ENCODE measurements around the gene DMD. TPM values are rescaled to one million over a fixed set of nuclear protein-coding genes. Genes with fewer than 3 reads are reported as not detected.

Gene DMD
- total and polyA plus RNA-seq, 2 experiments from 2014 or later, result 1.5 to 2.0 TPM

DNA sequence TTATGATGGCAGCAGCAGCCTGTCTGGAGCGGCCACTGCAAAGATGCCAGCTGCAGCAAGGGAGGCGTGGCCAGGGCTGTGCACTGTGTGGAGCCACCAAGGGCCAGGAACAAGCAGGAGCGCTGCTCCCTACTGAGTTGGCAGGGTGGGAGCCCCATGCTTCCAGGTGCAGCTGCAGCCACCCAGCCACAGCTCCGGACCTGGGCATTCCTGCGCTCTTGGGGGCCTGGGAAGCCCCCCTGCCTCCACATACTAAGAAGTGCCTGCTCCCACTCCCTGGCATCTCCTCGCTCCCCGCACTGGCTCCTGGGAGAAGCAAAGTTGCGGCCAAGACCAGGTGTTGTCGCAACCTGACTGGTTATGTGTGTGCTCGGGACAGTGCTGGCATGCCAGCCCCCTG is 619.8 kb downstream of the DMD start:
- no peak overlapping the region for H2AFZ ChIP-seq
- no peaks in the 10 kb centered on the region for H3K9me2 ChIP-seq (ENCODE audit: insufficient read depth)
- H3K27ac ChIP-seq, result no peak overlapping the region
- no peak overlapping the region for H3K9ac ChIP-seq
- in situ Hi-C loops (cut with MboI), result no loop called here
- no peaks in the 10 kb centered on the region for H3K9me3 ChIP-seq (ENCODE audit: low read depth)
- no peak for DNase-seq
- H3K4me1 ChIP-seq (ENCODE audit: insufficient read depth), result no peaks in the 10 kb centered on the region
- no peaks in the 10 kb centered on the region for H3F3A ChIP-seq (ENCODE audit: insufficient read depth)
- H3K27me3 ChIP-seq (replicated peaks; ENCODE audit: insufficient read depth), result no peaks in the 10 kb centered on the region
- 19 to 29% methylated on average over 5 to 10 of the region's 10 CpGs for WGBS, 2 experiments (ENCODE audit: low coverage in 1 of 2, low lambda C conversion rate in 2 of 2, missing lambda C conversion rate in 2 of 2)
- no peak overlapping the region for H3K4me3 ChIP-seq
- no peak overlapping the region for H3K4me2 ChIP-seq (ENCODE audit: unreplicated experiment)
- H3K36me3 ChIP-seq (ENCODE audit: low read depth), result no peaks in the 10 kb centered on the region
- no peak for TF ChIP-seq EZH2phosphoT487 (IDR thresholded peaks at IDR 0.05; ENCODE audit: insufficient read depth, low read depth)
- H3K79me2 ChIP-seq (ENCODE audit: insufficient read depth), result no peaks in the 10 kb centered on the region
- no peaks in the 10 kb centered on the region for H4K20me1 ChIP-seq (ENCODE audit: insufficient read depth)

DNA sequence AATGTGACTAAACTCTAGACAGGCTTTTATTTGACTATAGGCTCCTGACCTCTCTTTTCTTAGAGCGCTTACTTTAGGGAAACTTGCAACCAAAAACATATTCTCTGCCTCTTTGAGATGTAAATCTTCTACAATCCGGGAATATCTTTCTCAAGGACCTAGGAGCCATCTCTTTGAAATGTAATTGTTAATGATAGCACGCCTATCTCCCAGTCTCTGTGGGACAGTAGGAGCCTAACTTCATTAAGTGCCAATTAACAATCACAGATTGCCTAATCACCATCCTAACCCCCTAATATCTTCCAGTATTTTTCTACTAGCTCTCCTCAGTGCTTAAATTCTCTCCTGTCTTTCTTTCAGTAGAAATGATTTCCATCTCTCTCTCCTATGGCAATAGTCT is 628.6 kb downstream of the DMD start:
- Histone ChIP-seq H3K4me3 (no peak overlapping the region), H3K4me1 (ENCODE audit: insufficient read depth) (no peaks in the 10 kb centered on the region), H3F3A (ENCODE audit: insufficient read depth) (no peaks in the 10 kb centered on the region), H3K27me3 (replicated peaks; ENCODE audit: insufficient read depth) (no peaks in the 10 kb centered on the region), H3K9me2 (ENCODE audit: insufficient read depth) (no peaks in the 10 kb centered on the region), H3K79me2 (ENCODE audit: insufficient read depth) (no peaks in the 10 kb centered on the region), H3K9ac (no peak overlapping the region), H2AFZ (no peak overlapping the region), H3K4me2 (ENCODE audit: unreplicated experiment) (no peak overlapping the region), H3K9me3 (ENCODE audit: low read depth) (no peaks in the 10 kb centered on the region), H4K20me1 (ENCODE audit: insufficient read depth) (no peaks in the 10 kb centered on the region), H3K36me3 (ENCODE audit: low read depth) (no peaks in the 10 kb centered on the region), H3K27ac (no peak overlapping the region)
- 17 to 26% methylated on average over 3 of the region's 3 CpGs for WGBS, 2 experiments (ENCODE audit: low coverage in 1 of 2, low lambda C conversion rate in 2 of 2, missing lambda C conversion rate in 2 of 2)
- no peak for DNase-seq
- TF ChIP-seq EZH2phosphoT487 (IDR thresholded peaks at IDR 0.05; ENCODE audit: insufficient read depth, low read depth) (no peak), EZH2 (IDR thresholded peaks at IDR 0.05; ENCODE audit: insufficient read depth, poor library complexity, severe bottlenecking) (no peak)
- in situ Hi-C loops (cut with MboI), result no loop called here

DNA sequence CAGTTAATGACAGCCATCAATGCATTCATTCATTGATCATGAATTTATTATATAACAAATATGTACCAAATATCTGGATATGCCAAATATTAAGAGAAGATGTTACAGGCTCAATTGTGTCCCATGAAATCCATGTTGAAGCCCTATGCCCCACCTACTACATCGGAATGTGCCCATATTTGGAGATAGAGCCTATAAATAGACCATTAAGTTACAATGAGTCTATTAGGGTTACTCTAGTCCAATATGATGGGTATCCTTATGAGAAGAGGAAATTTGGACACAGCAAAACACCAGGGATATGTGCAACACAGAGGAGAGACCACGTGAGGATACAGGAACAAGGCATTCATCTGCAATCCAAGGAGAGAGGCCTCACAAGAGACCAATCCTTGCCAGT is 634.5 kb downstream of the DMD start:
- in situ Hi-C loops (cut with MboI), result no loop called here
- TF ChIP-seq EZH2phosphoT487 (IDR thresholded peaks at IDR 0.05; ENCODE audit: insufficient read depth, low read depth) (no peak), EZH2 (IDR thresholded peaks at IDR 0.05; ENCODE audit: insufficient read depth, poor library complexity, severe bottlenecking) (no peak)
- Histone ChIP-seq H2AFZ (no peak overlapping the region), H3K9me2 (ENCODE audit: insufficient read depth) (no peaks in the 10 kb centered on the region), H3K4me1 (ENCODE audit: insufficient read depth) (no peaks in the 10 kb centered on the region), H3K36me3 (ENCODE audit: low read depth) (no peaks in the 10 kb centered on the region), H3K9ac (no peak overlapping the region), H3K9me3 (ENCODE audit: low read depth) (no peaks in the 10 kb centered on the region), H3K79me2 (ENCODE audit: insufficient read depth) (no peaks in the 10 kb centered on the region), H3K4me3 (no peak overlapping the region), H4K20me1 (ENCODE audit: insufficient read depth) (no peaks in the 10 kb centered on the region), H3K27me3 (replicated peaks; ENCODE audit: insufficient read depth) (no peaks in the 10 kb centered on the region), H3F3A (ENCODE audit: insufficient read depth) (no peaks in the 10 kb centered on the region), H3K4me2 (ENCODE audit: unreplicated experiment) (no peak overlapping the region), H3K27ac (no peak overlapping the region)
- WGBS, 2 experiments (ENCODE audit: low coverage in 1 of 2, low lambda C conversion rate in 2 of 2, missing lambda C conversion rate in 2 of 2), result 20 to 42% methylated on average over 2 of the region's 2 CpGs
- no peak for DNase-seq

DNA sequence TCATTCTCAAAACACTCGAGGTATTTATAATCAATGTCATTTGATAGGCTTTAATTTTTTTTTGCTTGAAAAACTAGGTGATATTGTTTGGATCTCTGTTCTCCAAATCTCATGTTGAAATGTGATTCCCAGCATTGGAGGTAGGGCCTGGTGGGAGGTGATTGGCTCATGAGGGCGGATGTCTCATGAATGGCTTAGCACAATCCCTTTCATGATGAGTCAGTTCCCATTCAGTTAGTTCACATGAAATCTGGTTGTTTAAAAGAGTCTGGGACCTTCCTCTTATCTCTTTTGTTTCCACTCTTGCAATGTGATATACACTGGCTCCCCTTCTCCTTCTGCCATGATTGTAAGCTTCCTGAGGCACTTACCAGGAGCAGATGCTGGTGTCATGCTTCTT is 638.7 kb downstream of the DMD start:
- Histone ChIP-seq H3K27me3 (replicated peaks; ENCODE audit: insufficient read depth) (no peaks in the 10 kb centered on the region), H3K36me3 (ENCODE audit: low read depth) (no peaks in the 10 kb centered on the region), H3F3A (ENCODE audit: insufficient read depth) (no peaks in the 10 kb centered on the region), H3K4me1 (ENCODE audit: insufficient read depth) (no peaks in the 10 kb centered on the region), H3K4me2 (ENCODE audit: unreplicated experiment) (no peak overlapping the region), H3K27ac (no peak overlapping the region), H3K79me2 (ENCODE audit: insufficient read depth) (no peaks in the 10 kb centered on the region), H3K9me2 (ENCODE audit: insufficient read depth) (no peaks in the 10 kb centered on the region), H3K9ac (no peak overlapping the region), H4K20me1 (ENCODE audit: insufficient read depth) (no peaks in the 10 kb centered on the region), H3K9me3 (ENCODE audit: low read depth) (no peaks in the 10 kb centered on the region), H3K4me3 (no peak overlapping the region), H2AFZ (no peak overlapping the region)
- in situ Hi-C loops (cut with MboI), result no loop called here
- TF ChIP-seq EZH2 (IDR thresholded peaks at IDR 0.05; ENCODE audit: insufficient read depth, poor library complexity, severe bottlenecking) (no peak), EZH2phosphoT487 (IDR thresholded peaks at IDR 0.05; ENCODE audit: insufficient read depth, low read depth) (no peak)
- DNase-seq, result no peak
- 25 to 46% methylated on average over 2 of the region's 2 CpGs for WGBS, 2 experiments (ENCODE audit: low coverage in 1 of 2, low lambda C conversion rate in 2 of 2, missing lambda C conversion rate in 2 of 2)

DNA sequence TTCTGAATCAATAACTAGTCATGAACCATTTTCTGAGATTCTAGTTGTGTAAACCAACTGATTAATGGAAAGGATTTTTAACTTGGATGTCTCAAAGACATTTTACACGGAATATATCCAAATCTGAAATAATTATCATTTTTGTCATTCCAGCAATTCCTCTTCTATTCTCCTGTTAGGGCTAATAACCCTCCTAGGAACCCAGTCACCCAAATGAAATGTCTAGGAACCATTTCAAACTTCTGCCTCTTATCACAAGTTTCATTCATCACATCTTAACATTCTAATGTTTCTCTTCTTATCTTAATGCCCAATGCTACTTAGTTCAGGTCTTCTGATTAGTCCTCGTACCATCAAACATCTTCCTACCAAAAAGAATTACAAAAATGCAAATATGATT is 639.8 kb downstream of the DMD start:
- H3K9me2 ChIP-seq (ENCODE audit: insufficient read depth), result no peaks in the 10 kb centered on the region
- no peaks in the 10 kb centered on the region for H3K36me3 ChIP-seq (ENCODE audit: low read depth)
- WGBS, 2 experiments (ENCODE audit: low coverage in 1 of 2, low lambda C conversion rate in 2 of 2, missing lambda C conversion rate in 2 of 2), result 10% methylated on average over 2 of the region's 2 CpGs
- H3F3A ChIP-seq (ENCODE audit: insufficient read depth), result no peaks in the 10 kb centered on the region
- H4K20me1 ChIP-seq (ENCODE audit: insufficient read depth), result no peaks in the 10 kb centered on the region
- H3K9ac ChIP-seq, result no peak overlapping the region
- no peaks in the 10 kb centered on the region for H3K27me3 ChIP-seq (replicated peaks; ENCODE audit: insufficient read depth)
- no peaks in the 10 kb centered on the region for H3K9me3 ChIP-seq (ENCODE audit: low read depth)
- no peaks in the 10 kb centered on the region for H3K4me1 ChIP-seq (ENCODE audit: insufficient read depth)
- no peak overlapping the region for H2AFZ ChIP-seq
- no peak overlapping the region for H3K27ac ChIP-seq
- H3K79me2 ChIP-seq (ENCODE audit: insufficient read depth), result no peaks in the 10 kb centered on the region
- DNase-seq, result no peak
- TF ChIP-seq EZH2phosphoT487 (IDR thresholded peaks at IDR 0.05; ENCODE audit: insufficient read depth, low read depth), result no peak
- no peak for TF ChIP-seq EZH2 (IDR thresholded peaks at IDR 0.05; ENCODE audit: insufficient read depth, poor library complexity, severe bottlenecking)
- in situ Hi-C loops (cut with MboI), result no loop called here
- H3K4me2 ChIP-seq (ENCODE audit: unreplicated experiment), result no peak overlapping the region
- H3K4me3 ChIP-seq, result no peak overlapping the region

All from GM23248 (cell line).